ENCODE results near the gene NUDCD3.
"Not testable (repeated sequence)": the region's sequence is repeated elsewhere in the genome, so short reads cannot be mapped to it uniquely, and the experiment has no call there.

Gene NUDCD3

DNA sequence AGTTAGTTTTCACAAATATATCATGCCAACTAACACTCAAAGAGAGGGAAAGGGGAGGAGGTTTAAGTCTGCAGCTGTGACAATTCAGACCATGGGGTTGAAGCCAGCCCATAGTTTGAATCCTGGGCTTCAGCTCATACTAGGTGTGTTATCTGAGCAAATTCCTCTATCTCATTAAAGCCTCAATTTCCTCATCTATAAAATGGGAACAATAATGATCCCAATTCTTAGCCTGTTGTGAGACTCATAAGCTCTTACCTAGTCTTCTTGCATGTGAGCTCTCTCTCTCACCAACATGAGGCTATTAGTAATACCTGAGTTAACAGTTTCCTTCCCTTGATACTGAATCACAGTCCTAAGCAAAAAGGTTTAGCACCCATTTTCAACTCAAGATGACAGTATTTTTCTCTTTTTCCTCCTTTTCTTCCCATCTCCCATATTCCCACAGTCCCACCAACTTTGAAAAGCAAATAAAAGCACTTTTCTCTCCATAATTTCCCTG lies 49.8 kb downstream of the NUDCD3 start:
- H3K4me1 ChIP-seq (ENCODE audit: control insufficient read depth, insufficient read depth, low read length): no peaks in the 10 kb centered on the region
- no peak overlapping the region for H3K4me3 ChIP-seq (ENCODE audit: low read depth, low read length)
- H3K9me3 ChIP-seq (ENCODE audit: control insufficient read depth, insufficient read depth, low read length): no peaks in the 10 kb centered on the region
- no peak overlapping the region for H3K27ac ChIP-seq (ENCODE audit: low read depth, low read length)
- 0 out of 2 replicates have a peak, but pooled peaks cover 8% of the 10 kb centered on the region for H3K36me3 ChIP-seq (ENCODE audit: control insufficient read depth, insufficient read depth, low read length)
- no peak overlapping the region for H3K9ac ChIP-seq (ENCODE audit: low read depth, low read length)
- H3K27me3 ChIP-seq (ENCODE audit: control insufficient read depth, insufficient read depth, low read length): no peaks in the 10 kb centered on the region

DNA sequence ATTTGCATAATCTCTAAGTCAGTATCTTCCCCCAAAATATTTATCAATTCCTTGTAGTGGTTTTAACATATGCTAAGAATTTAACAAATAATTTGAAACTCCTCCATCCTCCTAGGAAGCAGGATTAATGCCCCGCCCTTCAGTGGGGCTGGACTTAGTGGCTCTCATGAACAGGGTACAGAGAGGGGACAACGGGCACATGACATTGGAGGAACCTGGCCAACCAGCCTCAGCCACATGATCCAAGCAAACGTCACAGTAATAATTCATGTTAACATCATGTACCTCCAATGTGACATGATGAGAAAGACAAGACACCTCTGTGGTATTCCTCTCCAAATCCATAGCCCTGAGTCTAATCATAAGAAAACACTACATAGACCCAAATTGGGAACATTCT lies 50.5 kb downstream of the NUDCD3 start:
- Histone ChIP-seq H3K27me3 (ENCODE audit: control insufficient read depth, insufficient read depth, low read length) (no peaks in the 10 kb centered on the region), H3K36me3 (ENCODE audit: control insufficient read depth, insufficient read depth, low read length) (0 out of 2 replicates have a peak, but pooled peaks cover 4% of the 10 kb centered on the region), H3K4me3 (ENCODE audit: low read depth, low read length) (no peak overlapping the region), H3K9me3 (ENCODE audit: control insufficient read depth, insufficient read depth, low read length) (no peaks in the 10 kb centered on the region), H3K27ac (ENCODE audit: low read depth, low read length) (no peak overlapping the region), H3K4me1 (ENCODE audit: control insufficient read depth, insufficient read depth, low read length) (no peaks in the 10 kb centered on the region), H3K9ac (ENCODE audit: low read depth, low read length) (no peak overlapping the region)

DNA sequence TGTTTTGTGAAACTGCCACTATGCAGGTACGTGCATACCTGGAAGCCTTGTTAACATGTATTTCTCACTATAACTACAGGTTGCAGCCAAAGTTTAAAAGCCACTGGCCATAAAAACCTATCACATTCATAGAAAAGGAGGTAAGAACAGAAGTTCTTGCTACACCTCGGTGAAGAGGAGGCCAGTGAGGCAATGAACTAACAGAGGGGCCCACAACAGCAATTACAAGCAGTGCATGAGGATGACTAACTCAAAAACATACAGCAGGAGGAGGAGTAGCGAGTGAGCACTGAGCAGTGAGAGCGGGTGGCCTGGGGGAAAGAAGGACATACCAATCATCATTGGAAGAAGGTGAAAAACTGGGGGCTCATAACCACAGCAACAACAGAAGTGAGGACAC lies 51.6 kb downstream of the NUDCD3 start:
- Histone ChIP-seq H3K4me3 (ENCODE audit: low read depth, low read length) (no peak overlapping the region), H3K9ac (ENCODE audit: low read depth, low read length) (no peak overlapping the region), H3K4me1 (ENCODE audit: control insufficient read depth, insufficient read depth, low read length) (no peaks in the 10 kb centered on the region), H3K27me3 (ENCODE audit: control insufficient read depth, insufficient read depth, low read length) (no peaks in the 10 kb centered on the region), H3K9me3 (ENCODE audit: control insufficient read depth, insufficient read depth, low read length) (no peaks in the 10 kb centered on the region), H3K36me3 (ENCODE audit: control insufficient read depth, insufficient read depth, low read length) (0 out of 2 replicates have a peak, but pooled peaks cover 3% of the 10 kb centered on the region), H3K27ac (ENCODE audit: low read depth, low read length) (no peak overlapping the region)

DNA sequence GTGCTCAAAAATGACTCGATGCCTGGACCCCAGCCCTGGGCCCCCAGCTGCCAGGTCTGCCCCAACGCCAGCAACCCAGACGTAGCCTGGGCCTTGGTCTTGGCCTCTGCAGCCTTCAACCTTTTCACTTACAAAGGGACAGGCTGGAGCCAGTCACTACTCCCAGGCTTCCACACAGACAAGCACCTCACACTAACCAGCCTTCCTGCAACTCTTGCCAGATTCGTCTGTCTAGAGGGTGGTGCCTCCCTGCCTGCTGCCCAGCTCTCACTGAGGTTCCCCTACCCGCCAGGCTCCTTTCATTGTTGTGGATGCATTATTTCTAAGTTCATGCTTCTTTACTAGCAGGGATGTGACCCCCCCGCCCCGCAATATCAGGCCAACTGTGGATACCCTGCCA lies 56.3 kb downstream of the NUDCD3 start:
- Histone ChIP-seq H3K4me1 (ENCODE audit: control insufficient read depth, insufficient read depth, low read length) (no peaks in the 10 kb centered on the region), H3K27ac (ENCODE audit: low read depth, low read length) (no peak overlapping the region)

DNA sequence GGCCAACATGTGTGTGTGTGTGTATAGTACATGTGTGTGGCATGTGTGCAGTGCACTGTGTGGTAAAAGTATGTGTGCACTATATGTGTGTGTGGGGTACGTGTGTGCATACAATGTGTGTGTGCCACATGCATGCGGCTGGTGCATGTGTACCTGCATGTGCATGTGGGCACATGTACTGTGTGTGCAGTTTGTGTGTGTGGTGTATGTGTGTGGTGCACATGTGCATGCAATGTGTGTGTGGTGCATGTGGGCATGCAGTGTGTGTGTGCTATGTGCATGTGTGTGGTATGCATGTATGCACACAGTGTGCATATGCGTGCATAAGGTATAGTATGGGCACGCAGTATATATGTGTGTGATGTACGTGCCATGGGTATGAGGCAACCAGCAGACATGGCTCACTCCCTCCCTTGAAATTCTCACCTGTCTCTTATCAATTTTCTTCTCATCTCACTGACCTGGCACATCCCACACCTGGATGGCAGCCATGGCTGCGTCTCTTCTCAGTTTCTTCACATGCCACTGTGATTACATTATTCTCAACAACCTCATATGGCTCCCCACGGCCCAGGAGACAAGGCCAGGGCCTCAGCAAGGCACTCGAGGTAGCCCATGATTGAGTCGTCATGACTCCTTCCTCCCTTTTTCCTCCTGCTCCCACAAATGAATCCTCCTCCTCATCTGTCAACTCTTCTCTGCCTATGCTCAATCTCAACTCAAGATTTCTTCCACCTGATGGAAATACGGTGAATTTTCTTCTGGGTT lies 57.0 kb downstream of the NUDCD3 start:
- no peaks in the 10 kb centered on the region for H3K9me3 ChIP-seq (ENCODE audit: control insufficient read depth, insufficient read depth, low read length)

More for the DNA sequence above, 56.3 kb downstream of the NUDCD3 start:
- H3K36me3 ChIP-seq (ENCODE audit: control insufficient read depth, insufficient read depth, low read length): peaks cover 8% of the 10 kb centered on the region; the same call in 1 of the 2 replicates
- H3K4me3 ChIP-seq (ENCODE audit: low read depth, low read length): no peak overlapping the region
- H3K9me3 ChIP-seq (ENCODE audit: control insufficient read depth, insufficient read depth, low read length): no peaks in the 10 kb centered on the region
- H3K27me3 ChIP-seq (ENCODE audit: control insufficient read depth, insufficient read depth, low read length): no peaks in the 10 kb centered on the region
- H3K9ac ChIP-seq (ENCODE audit: low read depth, low read length): no peak overlapping the region

DNA sequence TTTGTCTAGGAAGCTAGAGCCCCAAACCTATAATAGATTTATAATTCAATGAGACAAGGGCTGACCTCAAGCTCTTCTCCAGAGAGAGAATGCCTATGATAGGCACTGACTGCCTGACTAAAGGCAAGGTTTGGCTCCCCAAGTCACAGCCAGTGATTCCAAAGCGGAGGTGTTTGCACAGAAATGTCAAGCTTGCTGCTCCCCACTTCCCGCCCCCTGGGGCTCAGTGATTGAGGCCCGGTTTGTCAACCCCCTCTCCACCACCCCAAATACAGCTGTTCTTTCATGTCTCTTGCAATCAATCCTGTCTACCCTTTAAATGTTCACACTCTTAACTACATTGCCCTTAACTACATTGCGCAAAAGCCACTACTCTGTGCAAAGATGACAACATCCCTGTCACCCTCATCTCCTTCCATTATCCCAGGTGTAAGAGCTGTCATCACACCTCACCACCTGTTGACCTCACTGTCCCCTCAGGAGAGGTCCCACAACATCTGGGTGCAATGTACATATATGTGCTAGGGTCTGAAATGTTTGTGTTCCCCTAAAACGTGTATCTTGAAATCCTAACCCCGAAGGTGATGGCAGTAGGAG lies 58.0 kb downstream of the NUDCD3 start:
- Histone ChIP-seq H3K9me3 (ENCODE audit: control insufficient read depth, insufficient read depth, low read length) (no peaks in the 10 kb centered on the region), H3K36me3 (ENCODE audit: control insufficient read depth, insufficient read depth, low read length) (peaks cover 9% of the 10 kb centered on the region; the same call in 1 of the 2 replicates), H3K4me1 (ENCODE audit: control insufficient read depth, insufficient read depth, low read length) (no peaks in the 10 kb centered on the region), H3K27ac (ENCODE audit: low read depth, low read length) (no peak overlapping the region), H3K4me3 (ENCODE audit: low read depth, low read length) (no peak overlapping the region), H3K9ac (ENCODE audit: low read depth, low read length) (no peak overlapping the region), H3K27me3 (ENCODE audit: control insufficient read depth, insufficient read depth, low read length) (no peaks in the 10 kb centered on the region)

More for the DNA sequence above, 57.0 kb downstream of the NUDCD3 start:
- no peaks in the 10 kb centered on the region for H3K4me1 ChIP-seq (ENCODE audit: control insufficient read depth, insufficient read depth, low read length)
- H3K27ac ChIP-seq (ENCODE audit: low read depth, low read length): no peak overlapping the region
- no peak overlapping the region for H3K4me3 ChIP-seq (ENCODE audit: low read depth, low read length)
- no peak overlapping the region for H3K9ac ChIP-seq (ENCODE audit: low read depth, low read length)
- peaks cover 8% of the 10 kb centered on the region; the same call in 1 of the 2 replicates for H3K36me3 ChIP-seq (ENCODE audit: control insufficient read depth, insufficient read depth, low read length)
- no peaks in the 10 kb centered on the region for H3K27me3 ChIP-seq (ENCODE audit: control insufficient read depth, insufficient read depth, low read length)

DNA sequence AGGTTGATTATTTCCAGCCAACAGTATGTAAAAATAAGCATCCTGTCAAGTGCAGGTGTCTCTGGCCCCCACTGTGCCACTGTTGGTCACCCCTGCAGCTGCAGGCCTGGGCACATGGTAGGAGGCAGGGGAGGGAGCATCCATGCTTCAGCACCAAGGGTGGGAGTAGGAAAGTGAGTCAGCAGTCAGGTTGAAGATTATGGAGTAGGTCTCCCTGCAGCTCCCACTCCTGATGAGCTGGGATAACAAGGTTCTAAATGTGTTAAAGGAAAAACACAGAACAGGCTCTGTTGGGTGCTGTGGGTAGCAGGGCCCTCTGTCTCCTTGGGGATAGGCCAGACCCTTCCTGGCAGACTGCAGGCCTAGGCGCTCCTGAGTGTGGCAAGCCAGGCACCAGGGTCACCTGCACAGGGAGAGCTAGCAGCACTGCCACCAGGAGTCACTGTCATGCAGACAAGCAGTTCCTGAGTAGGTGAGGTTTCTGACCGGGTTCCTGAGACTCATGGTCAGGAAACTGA lies 59.3 kb downstream of the NUDCD3 start:
- Histone ChIP-seq H3K4me3 (ENCODE audit: low read depth, low read length) (no peak overlapping the region), H3K36me3 (ENCODE audit: control insufficient read depth, insufficient read depth, low read length) (peaks cover 19% of the 10 kb centered on the region), H3K9ac (ENCODE audit: low read depth, low read length) (no peak overlapping the region), H3K9me3 (ENCODE audit: control insufficient read depth, insufficient read depth, low read length) (no peaks in the 10 kb centered on the region), H3K27me3 (ENCODE audit: control insufficient read depth, insufficient read depth, low read length) (no peaks in the 10 kb centered on the region), H3K4me1 (ENCODE audit: control insufficient read depth, insufficient read depth, low read length) (no peaks in the 10 kb centered on the region), H3K27ac (ENCODE audit: low read depth, low read length) (no peak overlapping the region)

DNA sequence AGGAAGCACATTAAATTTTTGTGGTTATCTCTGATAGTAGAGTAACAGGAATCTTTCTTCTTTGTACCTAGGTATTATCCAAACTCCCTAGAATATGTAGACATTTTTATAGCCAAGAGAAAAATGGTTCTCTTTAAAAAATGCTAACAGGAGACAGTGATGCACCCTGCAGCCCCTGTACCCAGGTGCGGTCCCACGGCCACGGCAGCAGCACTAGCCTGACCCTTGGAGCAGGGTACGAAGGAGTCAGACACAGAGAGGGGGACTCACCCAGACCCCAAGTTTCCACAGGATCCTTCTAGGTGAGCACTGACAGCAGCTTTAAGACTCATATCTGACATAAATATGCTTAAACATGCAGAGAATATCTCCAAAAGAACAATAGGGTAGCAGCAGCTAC lies 60.4 kb downstream of the NUDCD3 start:
- Histone ChIP-seq H3K4me3 (ENCODE audit: low read depth, low read length) (no peak overlapping the region), H3K27me3 (ENCODE audit: control insufficient read depth, insufficient read depth, low read length) (no peaks in the 10 kb centered on the region), H3K9ac (ENCODE audit: low read depth, low read length) (no peak overlapping the region), H3K4me1 (ENCODE audit: control insufficient read depth, insufficient read depth, low read length) (no peaks in the 10 kb centered on the region), H3K9me3 (ENCODE audit: control insufficient read depth, insufficient read depth, low read length) (no peaks in the 10 kb centered on the region), H3K27ac (ENCODE audit: low read depth, low read length) (no peak overlapping the region), H3K36me3 (ENCODE audit: control insufficient read depth, insufficient read depth, low read length) (peaks cover 24% of the 10 kb centered on the region)

DNA sequence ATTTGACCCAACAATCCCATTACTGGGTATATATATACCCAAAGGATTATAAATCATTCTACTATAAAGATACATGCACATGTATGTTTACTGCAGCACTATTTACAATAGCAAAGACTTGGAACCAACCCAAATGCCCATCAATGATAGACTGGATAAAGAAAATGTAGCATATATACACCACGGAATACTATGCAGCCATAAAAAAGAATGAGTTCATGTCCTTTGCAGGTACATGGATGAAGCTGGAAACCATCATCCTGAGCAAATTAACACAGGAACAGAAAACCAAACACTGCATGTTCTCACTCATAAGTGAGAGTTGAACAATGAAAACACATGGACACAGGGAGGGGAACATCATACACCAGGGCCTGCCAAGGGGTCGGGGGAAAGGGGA lies 65.7 kb downstream of the NUDCD3 start:
- not testable (repeated sequence) for H3K9ac ChIP-seq (ENCODE audit: low read depth, low read length); H3K4me3 ChIP-seq (ENCODE audit: low read depth, low read length); H3K9me3 ChIP-seq (ENCODE audit: control insufficient read depth, insufficient read depth, low read length); H3K27me3 ChIP-seq (ENCODE audit: control insufficient read depth, insufficient read depth, low read length); H3K27ac ChIP-seq (ENCODE audit: low read depth, low read length); H3K4me1 ChIP-seq (ENCODE audit: control insufficient read depth, insufficient read depth, low read length)
- H3K36me3 ChIP-seq (ENCODE audit: control insufficient read depth, insufficient read depth, low read length): peaks cover 20% of the 10 kb centered on the region

DNA sequence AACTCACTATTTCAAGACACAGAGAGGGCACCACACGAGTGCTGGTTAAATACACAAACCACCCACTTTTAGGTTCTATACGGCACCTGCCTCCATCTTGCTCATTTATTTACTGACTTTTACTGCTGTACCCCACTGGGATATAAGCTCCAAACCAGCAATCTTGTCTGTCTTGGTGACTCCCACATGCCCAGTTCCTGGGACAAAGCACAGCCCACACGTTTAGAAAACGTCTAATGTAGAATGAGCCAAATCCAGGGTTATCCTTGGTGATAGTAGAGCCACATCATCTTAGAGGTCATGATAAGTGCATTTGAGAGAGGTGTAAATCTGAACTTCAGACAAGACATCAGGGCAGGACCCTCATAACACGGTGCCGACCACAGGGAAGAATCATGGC lies 73.5 kb downstream of the NUDCD3 start:
- H3K27ac ChIP-seq (ENCODE audit: low read depth, low read length): no peak overlapping the region
- no peaks in the 10 kb centered on the region for H3K4me1 ChIP-seq (ENCODE audit: control insufficient read depth, insufficient read depth, low read length)
- H3K9ac ChIP-seq (ENCODE audit: low read depth, low read length): no peak overlapping the region
- H3K27me3 ChIP-seq (ENCODE audit: control insufficient read depth, insufficient read depth, low read length): no peaks in the 10 kb centered on the region
- H3K36me3 ChIP-seq (ENCODE audit: control insufficient read depth, insufficient read depth, low read length): peaks cover 7% of the 10 kb centered on the region
- no peaks in the 10 kb centered on the region for H3K9me3 ChIP-seq (ENCODE audit: control insufficient read depth, insufficient read depth, low read length)
- H3K4me3 ChIP-seq (ENCODE audit: low read depth, low read length): no peak overlapping the region

DNA sequence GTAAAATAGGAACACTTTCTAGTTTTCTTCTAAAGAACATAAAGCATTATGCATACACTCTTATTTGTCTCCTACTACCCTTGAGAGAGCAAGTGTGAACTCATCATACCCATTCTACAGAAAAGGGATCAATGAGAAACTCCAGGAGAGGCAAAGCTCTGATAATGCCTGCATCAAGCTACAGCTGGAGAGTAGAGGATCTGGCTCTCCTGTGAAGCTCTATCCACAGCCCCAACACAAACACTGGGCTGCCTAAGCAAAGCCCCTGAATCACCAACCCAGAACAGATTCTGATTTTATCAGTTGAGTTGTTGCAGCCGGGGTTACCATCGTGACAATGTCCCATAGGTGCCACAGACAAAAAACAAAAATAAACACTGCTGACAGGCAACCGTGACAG lies 74.9 kb downstream of the NUDCD3 start:
- Histone ChIP-seq H3K36me3 (ENCODE audit: control insufficient read depth, insufficient read depth, low read length) (peaks cover 7% of the 10 kb centered on the region), H3K27ac (ENCODE audit: low read depth, low read length) (no peak overlapping the region), H3K27me3 (ENCODE audit: control insufficient read depth, insufficient read depth, low read length) (no peaks in the 10 kb centered on the region), H3K4me1 (ENCODE audit: control insufficient read depth, insufficient read depth, low read length) (no peaks in the 10 kb centered on the region), H3K9ac (ENCODE audit: low read depth, low read length) (no peak overlapping the region), H3K4me3 (ENCODE audit: low read depth, low read length) (no peak overlapping the region), H3K9me3 (ENCODE audit: control insufficient read depth, insufficient read depth, low read length) (peaks cover 2% of the 10 kb centered on the region; the same call in 1 of the 2 replicates)
